ENCODE results near the gene LAMA1. TPM values are rescaled to one million over a fixed set of nuclear protein-coding genes. Genes with fewer than 3 reads are reported as not detected.

The LAMA1 gene
- total and polyA plus RNA-seq, 2 of the 8 experiments (the other 6 are each of a cell fraction or from before 2014, with no cell fraction given), result 30.4 to 48.7 TPM

GRCh38 chr18:7017013-7017412 lies 100.6 kb downstream of the LAMA1 start:
- H3K79me1 ChIP-seq (ENCODE audit: low read depth, low read length), result no peaks in the 10 kb centered on the region
- H3K14ac ChIP-seq (ENCODE audit: insufficient read length), result no peak overlapping the region
- H2BK12ac ChIP-seq (ENCODE audit: low read depth, low read length), result no peak overlapping the region
- no peak overlapping the region for H2BK15ac ChIP-seq (ENCODE audit: low read length)
- no peaks in the 10 kb centered on the region for H3K27me3 ChIP-seq (replicated peaks in 1 of 4; ENCODE audit: control insufficient read depth in 3 of 4, extremely low read depth in 1 of 4, insufficient read depth in 3 of 4, low read length in 3 of 4)
- no peaks in the 10 kb centered on the region for H3K79me2 ChIP-seq (ENCODE audit: control insufficient read depth in 1 of 2, insufficient read depth in 2 of 2, low read length in 2 of 2)
- 93% methylated on average over 5 of the region's 5 CpGs; no CpG with 5 or more reads in 1 of the 2 experiments for WGBS, 2 experiments (ENCODE audit: extremely low coverage in 1 of 2, insufficient coverage in 1 of 2, insufficient read length in 1 of 2, insufficient replicate concordance in 2 of 2, low coverage in 1 of 2, low lambda C conversion rate in 2 of 2, missing lambda C conversion rate in 1 of 2)
- no peak overlapping the region for H3K9ac ChIP-seq (replicated peaks in 1 of 4; ENCODE audit: extremely low read depth in 1 of 4, low read depth in 3 of 4, low read length in 3 of 4)
- no peak overlapping the region for H4K91ac ChIP-seq (replicated peaks; ENCODE audit: insufficient read length, low read length)
- no peaks in the 10 kb centered on the region for H3K4me1 ChIP-seq (replicated peaks in 1 of 4; ENCODE audit: control insufficient read depth in 3 of 4, insufficient read depth in 4 of 4, low read length in 3 of 4)
- no peaks in the 10 kb centered on the region for H3K9me3 ChIP-seq (ENCODE audit: insufficient read depth in 2 of 2, low read depth in 1 of 2, low read length in 1 of 2)
- no peak overlapping the region for H3K23ac ChIP-seq (ENCODE audit: insufficient read length)
- H2AK5ac ChIP-seq (ENCODE audit: low read depth, low read length), result no peak overlapping the region
- no peak overlapping the region for H3K27ac ChIP-seq (ENCODE audit: low read depth, low read length)
- H2BK20ac ChIP-seq (ENCODE audit: low read length), result no peak overlapping the region
- H3K4ac ChIP-seq (replicated peaks; ENCODE audit: insufficient read length, low read depth, low read length), result no peak overlapping the region
- no peaks in the 10 kb centered on the region for H4K20me1 ChIP-seq (replicated peaks in 1 of 2; ENCODE audit: control insufficient read depth in 1 of 2, insufficient read depth in 2 of 2, low read length in 2 of 2)
- ChIA-PET CTCF (ENCODE audit: partially characterized antibody) (interaction anchor here (1.0 to 1.3 kb wide), 2 partner anchors 21 to 97 kb away, joined by 4 read pairs; no protein-coding TSS in a partner anchor), POLR2A (ENCODE audit: partially characterized antibody) (no interaction called here)
- no peak overlapping the region for H2BK5ac ChIP-seq (ENCODE audit: low read depth, low read length)
- TF ChIP-seq SP1 (IDR thresholded peaks at IDR 0.05; ENCODE audit: low read depth, low read length) (no peak), EZH2 (IDR thresholded peaks at IDR 0.05; ENCODE audit: low read depth, low read length, severe bottlenecking) (no peak), KDM4A (IDR thresholded peaks at IDR 0.05; ENCODE audit: low read depth, low read length, severe bottlenecking) (no peak), SRF (IDR thresholded peaks at IDR 0.05; ENCODE audit: low read depth, low read length) (no peak), RFX5 (IDR thresholded peaks at IDR 0.05; ENCODE audit: borderline replicate concordance, low read depth, low read length) (no peak), CHD2 (IDR thresholded peaks at IDR 0.05; ENCODE audit: low read length) (no peak), SIX5 (IDR thresholded peaks at IDR 0.05; ENCODE audit: low read depth, low read length) (no peak), FOSL1 (IDR thresholded peaks at IDR 0.05; ENCODE audit: insufficient read depth, low read depth, low read length) (no peak), TBP (IDR thresholded peaks at IDR 0.05; ENCODE audit: low read depth, low read length) (no peak)
- no peak overlapping the region for H3K4me3 ChIP-seq (ENCODE audit: extremely low read depth in 1 of 4, insufficient read depth in 2 of 4, low read depth in 3 of 4, low read length in 4 of 4)
- no peak overlapping the region for H4K5ac ChIP-seq (ENCODE audit: insufficient read length, low read depth, low read length)
- H3K23me2 ChIP-seq (ENCODE audit: low read depth, low read length), result no peaks in the 10 kb centered on the region; the same call in 1 of the 2 replicates
- H2AFZ ChIP-seq (ENCODE audit: low read length), result no peak overlapping the region
- H3K18ac ChIP-seq (ENCODE audit: extremely low read depth, low read length), result no peak overlapping the region
- H4K8ac ChIP-seq (ENCODE audit: extremely low read depth, insufficient read depth, low read length), result no peak overlapping the region
- no peak overlapping the region for H2BK120ac ChIP-seq (replicated peaks; ENCODE audit: low read depth, low read length)
- peaks cover 6 to 26% (median 10%) of the 10 kb centered on the region in 4 experiments; a peak in 6 of 8 replicates for H3K36me3 ChIP-seq (ENCODE audit: control insufficient read depth in 2 of 4, insufficient read depth in 4 of 4, low read length in 3 of 4)
- no peak overlapping the region for H3K4me2 ChIP-seq (ENCODE audit: insufficient read depth in 1 of 2, low read depth in 2 of 2, low read length in 2 of 2)
- DNase-seq (ENCODE audit: low read depth in 1 of 2, low spot score in 2 of 2) (no peak), FAIRE-seq (no peak)
- H3K56ac ChIP-seq (replicated peaks; ENCODE audit: insufficient read length, low read depth, low read length), result no peak overlapping the region

All from H1 (cell line).